HG03060 (cell line): ENCODE results near the gene CARD10.
"Not testable (repeated sequence)": the region's sequence is repeated elsewhere in the genome, so short reads cannot be mapped to it uniquely, and the experiment has no call there.

Experiments
- ATAC-seq: cut with Tn5 transposase; IDR thresholded peaks from one replicate; pipeline ENCODE4 v1.9.1; 2021; ENCODE audit warnings: low read depth, moderate number of reproducible peaks; ENCODE audit not compliant: unreplicated experiment

CARD10 gene

GRCh38 chr22:37472418-37473006, 46.7 kb downstream of the CARD10 start:
- ATAC-seq: no peak

DNA sequence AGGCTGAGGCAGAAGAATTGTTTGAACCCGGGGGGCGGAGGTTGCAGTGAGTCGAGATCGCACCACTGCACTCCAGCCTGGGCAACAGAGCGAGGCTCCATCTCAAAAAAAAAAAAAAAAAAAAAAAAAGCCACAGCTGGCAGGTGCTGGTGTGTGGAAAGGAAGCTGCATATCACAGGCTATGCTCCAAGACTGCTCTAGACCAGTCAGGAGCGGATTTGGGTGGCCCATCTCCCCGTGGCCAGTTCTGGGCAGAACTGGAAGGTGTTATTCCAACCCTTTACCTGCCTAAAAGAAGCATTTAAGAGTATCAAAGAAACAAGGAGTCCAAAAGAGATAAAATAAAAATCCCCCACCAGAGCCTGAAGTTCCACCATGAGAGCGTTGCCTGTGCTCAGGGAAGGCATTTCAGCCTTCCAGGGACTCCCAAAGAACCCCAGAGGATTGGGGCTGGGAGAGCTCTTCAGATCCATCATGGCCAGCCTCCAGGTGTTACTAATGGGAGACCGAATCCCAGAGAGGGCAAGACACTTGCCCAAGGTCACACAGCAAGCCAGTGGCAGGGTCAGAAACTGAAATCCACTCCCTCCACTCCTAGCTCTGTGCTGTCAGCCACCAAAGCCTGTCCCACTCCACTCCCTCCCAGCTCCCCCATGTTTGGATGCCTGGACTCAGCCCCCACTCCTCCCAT, 47.3 kb downstream of the CARD10 start:
- ATAC-seq: no peak

DNA sequence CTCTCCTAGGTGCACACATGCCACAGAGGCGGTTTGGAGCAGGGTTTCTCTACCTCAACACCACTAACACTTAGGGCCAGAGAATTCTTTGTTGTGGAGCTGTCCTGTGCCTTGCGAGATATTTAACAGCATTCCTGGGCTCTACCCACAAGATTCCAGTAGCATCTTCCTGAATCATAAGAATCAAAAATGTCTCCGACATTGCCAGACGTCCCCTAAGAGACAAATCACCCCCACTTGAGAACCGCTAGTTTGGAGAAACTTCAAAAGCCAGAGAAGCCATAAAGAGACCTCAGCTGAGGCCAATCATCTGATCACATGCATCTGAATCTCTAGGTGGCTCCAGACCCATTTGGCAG, 49.1 kb downstream of the CARD10 start:
- no peak for ATAC-seq

GRCh38 chr22:37469416-37470086, 49.7 kb downstream of the CARD10 start:
- no peak for ATAC-seq

GRCh38 chr22:37468201-37468695, 51.0 kb downstream of the CARD10 start:
- not testable (repeated sequence) for ATAC-seq

DNA sequence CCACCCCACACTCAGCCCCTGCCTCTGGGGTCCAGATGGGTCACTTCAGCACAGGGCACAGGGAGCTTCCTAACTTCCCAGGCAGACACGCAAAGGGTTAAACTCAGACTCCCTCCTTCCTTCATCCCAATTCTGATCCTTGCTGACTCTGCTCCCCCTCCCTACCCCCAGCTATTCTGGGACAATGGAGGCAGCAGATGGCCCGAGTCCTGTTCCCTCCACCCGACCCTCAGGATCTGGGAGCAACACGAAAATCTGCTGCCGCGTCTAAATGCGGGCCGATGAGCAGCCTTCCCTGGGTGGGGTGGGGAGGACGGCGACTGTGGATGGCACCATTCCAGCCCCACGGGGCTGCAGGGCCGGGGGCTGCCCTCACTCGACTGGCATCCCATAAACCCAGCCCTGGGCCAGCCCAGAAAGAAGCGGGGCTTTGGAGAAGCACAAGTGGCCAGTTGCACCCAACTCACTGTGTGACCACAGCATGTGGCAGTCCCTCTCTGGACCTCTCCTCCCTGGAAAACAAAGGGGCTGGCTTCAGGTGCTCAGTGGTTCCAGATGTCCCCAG, 51.7 kb downstream of the CARD10 start:
- ATAC-seq: no peak

DNA sequence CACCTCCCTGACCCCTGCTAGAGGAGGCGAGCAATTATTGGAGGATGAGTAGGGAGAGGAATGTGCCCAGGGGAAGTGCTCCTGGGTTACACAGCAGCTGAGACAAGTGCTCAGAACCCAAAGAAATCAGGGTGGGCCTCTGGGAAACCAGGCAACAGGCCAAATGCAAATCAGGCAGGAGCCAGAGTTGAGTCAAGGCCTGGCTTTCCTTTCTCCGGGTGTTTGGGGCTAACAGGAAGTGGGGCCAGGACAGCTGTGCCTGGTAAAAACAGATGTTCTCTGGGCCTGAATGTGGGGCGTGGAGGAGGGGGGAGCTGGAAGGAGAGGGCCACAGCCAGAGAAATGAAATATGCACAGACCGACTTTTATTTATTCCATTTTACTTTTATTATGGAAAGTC, 55.0 kb downstream of the CARD10 start:
- ATAC-seq: no peak

DNA sequence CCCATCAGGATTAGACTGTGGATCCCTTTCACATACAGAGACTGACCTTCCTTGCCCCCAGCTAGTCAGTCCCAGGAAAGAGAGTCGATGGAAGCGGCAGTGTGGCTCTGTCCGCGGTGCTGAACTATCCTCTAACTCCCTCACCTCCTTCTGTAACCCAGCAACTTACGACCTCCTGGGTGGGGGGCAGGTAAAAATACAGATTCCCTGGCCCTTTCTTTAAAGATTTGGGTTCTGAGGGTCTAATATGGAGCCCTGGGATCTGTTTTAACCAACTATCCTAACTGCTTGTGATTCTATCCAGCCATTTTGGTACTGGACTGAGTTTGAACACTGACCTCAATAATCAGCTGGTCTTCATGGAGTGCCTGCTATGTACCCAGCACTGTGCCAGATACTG, 56.2 kb downstream of the CARD10 start:
- ATAC-seq: no peak

GRCh38 chr22:37462436-37462835, 56.8 kb downstream of the CARD10 start:
- no peak for ATAC-seq

- ATAC-seq: no peak
Observed at GRCh38 chr22:37461961-37462360, 57.3 kb downstream of the CARD10 start.

GRCh38 chr22:37460684-37461083, 58.5 kb downstream of the CARD10 start:
- ATAC-seq: no peak

DNA sequence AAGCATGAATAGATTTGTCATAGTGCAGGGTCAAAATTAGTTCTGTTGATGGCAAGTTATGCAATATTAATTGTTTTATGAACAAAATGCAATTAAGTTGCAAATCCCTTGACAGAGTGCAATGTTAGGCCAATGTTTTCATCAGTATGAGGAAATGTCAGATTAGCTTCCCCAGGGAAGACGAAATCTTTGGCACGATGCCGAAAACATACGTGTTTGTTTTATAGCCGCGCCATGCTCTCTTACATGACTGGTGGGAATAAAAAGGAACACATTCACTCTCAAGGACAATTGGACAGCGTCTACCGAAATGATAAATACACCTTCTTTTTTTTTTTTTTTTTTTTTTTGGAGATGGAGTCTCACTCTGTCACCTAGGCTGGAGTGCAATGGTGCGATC, 60.0 kb downstream of the CARD10 start:
- ATAC-seq: no peak

DNA sequence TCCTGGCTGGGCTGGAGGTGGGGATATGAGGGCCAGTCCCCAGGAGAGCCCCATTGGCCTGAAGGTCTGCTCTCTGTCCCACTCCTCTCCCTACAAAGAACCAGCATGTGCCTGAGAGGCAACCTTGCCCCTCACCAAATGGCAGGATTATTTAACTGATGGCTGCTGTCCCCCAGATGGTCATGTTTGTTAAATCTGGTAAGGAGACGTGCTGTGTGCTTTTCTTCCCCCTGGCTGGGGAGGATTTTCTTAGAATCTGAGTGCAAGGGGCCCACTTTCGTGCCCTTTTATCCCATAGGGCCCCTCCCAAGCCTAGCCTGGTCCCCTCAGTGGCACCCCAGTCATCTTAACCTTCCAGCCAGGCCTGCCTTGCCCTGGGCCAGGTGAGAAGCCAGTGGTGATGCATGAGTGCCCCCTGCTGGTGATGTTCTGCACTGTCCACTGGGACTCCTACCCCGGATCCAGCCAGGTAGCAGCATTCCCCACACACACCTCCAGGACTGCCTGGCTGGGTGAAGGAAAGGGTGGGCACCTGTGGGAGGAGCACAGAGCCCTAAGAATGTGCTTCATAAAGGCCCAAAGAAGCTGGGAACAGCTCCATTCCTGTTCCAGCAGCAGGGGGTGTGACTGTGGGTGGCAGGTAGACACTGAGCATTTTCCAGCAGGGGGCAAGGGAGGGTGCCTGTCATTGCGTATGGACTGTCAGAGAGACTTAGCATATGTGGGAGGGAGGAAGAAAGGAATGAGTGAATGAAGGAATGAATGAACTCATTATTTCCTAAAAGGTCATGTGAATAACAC, 61.9 kb downstream of the CARD10 start:
- ATAC-seq: no peak

DNA sequence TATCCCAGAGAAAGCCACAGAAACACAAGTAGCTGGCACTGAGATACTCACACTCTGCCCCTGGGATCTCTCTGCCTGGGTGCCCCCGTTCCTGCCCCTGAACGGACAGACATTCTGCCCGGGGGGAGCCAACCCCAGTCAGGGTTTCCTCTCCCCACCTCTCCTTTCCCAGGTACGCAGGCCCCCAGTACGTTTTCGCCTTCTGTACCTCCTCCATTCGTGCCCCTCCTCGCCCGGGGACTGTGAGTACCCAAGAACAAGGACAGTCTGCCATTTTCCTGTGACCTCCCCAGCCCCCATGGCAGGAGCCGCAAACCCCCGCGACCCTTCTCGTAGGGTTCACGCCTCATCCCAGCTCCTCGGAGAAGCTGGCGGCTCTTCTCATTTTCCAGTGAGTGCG, 62.9 kb downstream of the CARD10 start:
- ATAC-seq: no peak

DNA sequence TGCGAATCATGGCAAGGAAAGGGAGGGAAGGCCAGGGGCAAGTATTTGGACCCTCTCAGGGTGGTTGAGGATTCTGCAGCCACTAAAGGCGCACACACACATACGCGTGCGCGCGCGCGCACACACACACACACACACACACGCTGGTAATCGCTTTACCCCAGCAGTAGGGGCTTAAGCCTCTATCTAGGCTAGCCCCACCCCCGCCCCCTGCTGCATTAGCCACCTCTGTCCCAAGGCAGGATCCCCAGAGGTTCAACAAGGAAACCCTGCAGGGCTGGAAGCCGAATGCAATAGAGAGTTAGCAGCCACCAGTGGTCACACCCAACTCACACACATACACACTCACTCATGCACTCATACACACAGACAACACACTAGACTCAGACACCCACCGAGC, 63.3 kb downstream of the CARD10 start:
- ATAC-seq: no peak

DNA sequence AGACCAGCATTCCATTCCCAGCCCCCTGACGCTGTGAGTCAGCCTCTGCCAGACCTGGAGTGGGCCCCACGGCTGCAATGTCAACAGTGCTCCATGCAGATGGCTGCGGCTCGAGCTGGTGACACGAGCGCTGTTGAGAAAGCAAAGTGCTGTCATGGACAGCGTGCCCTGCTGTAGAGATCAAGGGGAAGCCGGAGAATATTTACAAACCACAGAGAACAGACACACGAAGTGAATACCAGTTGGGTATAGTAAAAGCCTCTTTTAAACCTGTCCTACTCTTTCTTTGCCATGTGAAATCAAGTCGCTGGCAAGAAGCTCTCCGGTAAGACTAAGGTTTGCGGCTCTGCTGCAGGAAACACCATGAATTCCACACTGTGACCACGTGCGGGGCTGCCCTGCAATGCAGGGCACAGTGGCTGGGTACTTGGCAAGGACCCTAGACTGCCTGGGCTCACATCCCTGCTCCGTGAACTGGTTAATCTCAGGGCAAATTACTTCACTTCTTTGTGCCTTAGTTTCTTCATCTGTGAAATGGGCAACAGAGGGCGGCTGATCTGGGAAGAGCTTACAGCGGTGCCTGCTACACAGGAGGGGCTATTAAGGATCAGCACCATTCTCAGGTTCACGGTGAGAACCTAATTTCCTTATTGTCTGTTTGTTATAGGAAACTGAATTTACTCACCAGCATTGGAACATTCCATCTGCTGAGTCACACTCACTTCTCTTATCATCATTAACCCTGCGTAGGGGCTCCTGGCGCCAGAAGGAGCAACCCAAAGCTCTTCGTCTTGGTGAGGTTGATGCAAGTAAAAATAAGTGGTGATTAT, 64.1 kb downstream of the CARD10 start:
- no peak for ATAC-seq

DNA sequence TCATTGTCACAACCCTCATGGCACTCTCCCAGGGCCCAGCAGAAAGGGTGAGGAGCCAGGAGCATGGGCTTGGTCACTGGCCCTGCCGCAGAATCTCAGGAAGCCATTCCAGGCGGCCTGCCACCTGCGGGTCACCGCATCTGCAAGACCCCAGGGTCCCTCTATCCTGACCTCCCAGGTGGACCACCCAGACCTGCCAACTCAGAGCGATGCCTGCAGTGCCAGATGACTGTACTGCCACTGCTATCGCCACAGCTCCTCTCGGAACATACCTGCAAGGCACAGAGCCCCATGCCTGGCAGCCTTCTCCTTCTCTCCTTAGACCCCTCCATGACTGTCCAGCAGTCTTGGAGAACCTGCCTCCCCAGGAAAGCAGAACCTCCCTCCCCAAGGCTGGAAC, 65.5 kb downstream of the CARD10 start:
- no peak for ATAC-seq

GRCh38 chr22:37451218-37451617, 68.0 kb downstream of the CARD10 start:
- ATAC-seq: no peak

GRCh38 chr22:37449331-37450001, 69.7 kb downstream of the CARD10 start:
- no peak for ATAC-seq
